Fibroblast of skin of abdomen (primary cell): ENCODE results near the gene OCA2.

Experiments used
- DNase-seq: peaks from one replicate; pipeline ENCODE4 v3.0.0-alpha.2; 2013

OCA2 gene

GRCh38 chr15:28103831-28104230, 4.7 kb upstream of the OCA2 start:
- DNase-seq = no peak

GRCh38 chr15:28101983-28102441, 2.9 kb upstream of the OCA2 start:
- DNase-seq = no peak

GRCh38 chr15:28101201-28101600, 2.1 kb upstream of the OCA2 start:
- DNase-seq = no peak

- no peak for DNase-seq
These were observed 1.5 kb upstream of the OCA2 start for GRCh38 chr15:28100516-28101195.

- no peak for DNase-seq
These were observed 533 bp upstream of the OCA2 start for GRCh38 chr15:28099555-28100140.

- DNase-seq = no peak
These were observed 752 bp downstream of the OCA2 start for GRCh38 chr15:28098360-28098765.

GRCh38 chr15:28097656-28098359, 1.3 kb downstream of the OCA2 start:
- DNase-seq = no peak

- no peak for DNase-seq
These were observed 2.3 kb downstream of the OCA2 start for GRCh38 chr15:28096670-28097431.

GRCh38 chr15:28096411-28096669, 2.8 kb downstream of the OCA2 start:
- DNase-seq = no peak

GRCh38 chr15:28094732-28095521, 4.2 kb downstream of the OCA2 start:
- no peak for DNase-seq

- DNase-seq = no peak
These were observed 5.2 kb downstream of the OCA2 start for GRCh38 chr15:28093752-28094535.

- no peak for DNase-seq
These were observed 7.8 kb downstream of the OCA2 start for GRCh38 chr15:28091313-28091712.

GRCh38 chr15:28086175-28086703, 12.9 kb downstream of the OCA2 start:
- DNase-seq = peak; percentile 44

- DNase-seq = no peak
These were observed 13.5 kb downstream of the OCA2 start for GRCh38 chr15:28085489-28086174.

- DNase-seq = no peak
These were observed 14.6 kb downstream of the OCA2 start for GRCh38 chr15:28084547-28084946.

GRCh38 chr15:28082891-28083684, 16.0 kb downstream of the OCA2 start:
- DNase-seq = no peak

GRCh38 chr15:28081594-28081993, 17.5 kb downstream of the OCA2 start:
- DNase-seq = no peak

GRCh38 chr15:28080386-28080785, 18.7 kb downstream of the OCA2 start:
- DNase-seq = no peak

- DNase-seq = no peak
These were observed 19.7 kb downstream of the OCA2 start for GRCh38 chr15:28079313-28079969.
